Activated B cell treated with CpG ODN at 0.5 μM for 24 hours (primary cell): ENCODE data around the gene LRCH1. TPM values are rescaled to one million over a fixed set of nuclear protein-coding genes. Genes with fewer than 3 reads are reported as not detected.

Experiments used
- ATAC-seq: fragments of 200-7000 bp; cut with Tn5 transposase; one replicate; pipeline ENCODE4 v1.10.0; 2021; ENCODE audit warnings: low read depth, mild to moderate bottlenecking, moderate library complexity
- CTCF ChIA-PET: fragments of 350-600 bp; sonication (Branson Sonifier 250); formaldehyde crosslinking; loops from one replicate; lab custom pipeline; 2021; ENCODE audit warnings: antibody characterized with exemption; lab: Charles Lee
- POLR2A ChIA-PET: fragments of 350-600 bp; sonication (Branson Sonifier 250); formaldehyde crosslinking; loops from one replicate; lab custom pipeline; 2021; ENCODE audit warnings: antibody characterized with exemption; lab: Charles Lee
- DNase-seq: peaks from one replicate; pipeline ENCODE4 v3.0.0; 2022
- H3K27ac Mint-ChIP-seq: one replicate; pipeline ENCODE4 v1.8.0; 2020; ENCODE audit warnings: mixed read lengths
- H3K27me3 Mint-ChIP-seq: one replicate; pipeline ENCODE4 v1.8.0; 2021; ENCODE audit warnings: mixed read lengths
- H3K36me3 Mint-ChIP-seq: one replicate; pipeline ENCODE4 v1.8.0; 2021; ENCODE audit warnings: low read depth, mixed read lengths
- H3K4me1 Mint-ChIP-seq: one replicate; pipeline ENCODE4 v1.8.0; 2021; ENCODE audit warnings: mixed read lengths
- H3K4me3 Mint-ChIP-seq: one replicate; pipeline ENCODE4 v1.8.0; 2020; ENCODE audit warnings: mild to moderate bottlenecking, mixed read lengths
- H3K9me3 Mint-ChIP-seq: one replicate; pipeline ENCODE4 v1.8.0; 2020; ENCODE audit warnings: mixed read lengths
- intact Hi-C: fragments of 100-400 bp; cut with micrococcal nuclease; formaldehyde crosslinking; loops from one replicate; pipeline ENCODE4 v1.15.1; 2024
- total RNA-seq: library from RNA; stranded (reverse); gene quantifications from 2 replicates; pipeline ENCODE4 v1.2.3, GENCODE V29; 2022
- TF ChIP-seq, protein P1 (sequence below): fragments of 200-600 bp; IDR thresholded peaks from one replicate; pipeline ENCODE4 v1.8.0; 2022; ENCODE audit warnings: antibody characterized with exemption, mild to moderate bottlenecking

The LRCH1 gene
- total RNA-seq, 1 donor from 2014 or later, result 46.3 TPM

DNA sequence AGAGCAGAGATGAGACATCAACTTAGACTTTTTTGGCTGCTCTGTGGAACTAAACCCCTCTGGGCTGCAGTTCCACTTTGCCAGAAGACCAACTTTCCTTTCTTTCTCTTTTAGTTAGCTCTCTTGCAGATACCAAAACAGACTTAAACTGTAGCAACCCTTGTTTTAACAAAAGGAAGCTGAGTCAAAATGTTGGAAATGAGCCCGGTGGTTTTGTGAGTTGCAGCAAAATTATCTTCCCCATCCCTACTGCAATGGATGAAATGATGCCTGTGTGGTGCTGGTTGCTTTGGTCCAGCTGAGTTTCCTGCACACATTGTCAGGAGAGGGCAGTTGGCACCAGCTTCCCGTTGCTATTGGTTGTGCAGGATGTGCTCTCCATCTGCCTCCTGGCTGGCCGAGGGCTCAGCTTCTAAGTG, 115.3 kb downstream of the LRCH1 start:
- TF ChIP-seq, protein P1, sequence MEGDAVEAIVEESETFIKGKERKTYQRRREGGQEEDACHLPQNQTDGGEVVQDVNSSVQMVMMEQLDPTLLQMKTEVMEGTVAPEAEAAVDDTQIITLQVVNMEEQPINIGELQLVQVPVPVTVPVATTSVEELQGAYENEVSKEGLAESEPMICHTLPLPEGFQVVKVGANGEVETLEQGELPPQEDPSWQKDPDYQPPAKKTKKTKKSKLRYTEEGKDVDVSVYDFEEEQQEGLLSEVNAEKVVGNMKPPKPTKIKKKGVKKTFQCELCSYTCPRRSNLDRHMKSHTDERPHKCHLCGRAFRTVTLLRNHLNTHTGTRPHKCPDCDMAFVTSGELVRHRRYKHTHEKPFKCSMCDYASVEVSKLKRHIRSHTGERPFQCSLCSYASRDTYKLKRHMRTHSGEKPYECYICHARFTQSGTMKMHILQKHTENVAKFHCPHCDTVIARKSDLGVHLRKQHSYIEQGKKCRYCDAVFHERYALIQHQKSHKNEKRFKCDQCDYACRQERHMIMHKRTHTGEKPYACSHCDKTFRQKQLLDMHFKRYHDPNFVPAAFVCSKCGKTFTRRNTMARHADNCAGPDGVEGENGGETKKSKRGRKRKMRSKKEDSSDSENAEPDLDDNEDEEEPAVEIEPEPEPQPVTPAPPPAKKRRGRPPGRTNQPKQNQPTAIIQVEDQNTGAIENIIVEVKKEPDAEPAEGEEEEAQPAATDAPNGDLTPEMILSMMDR, result no peak
- intact Hi-C loops, result loop anchor here (1.0 to 10.0 kb wide), 7 partner anchors 11 to 486 kb away; partner anchors contain the start of gene LCP1
- ChIA-PET POLR2A (interaction anchor here (0.8 to 1.7 kb wide), 2 partner anchors 14 to 39 kb away, joined by 4 to 7 read pairs; no protein-coding TSS in a partner anchor), CTCF (interaction anchor here (1.2 to 2.2 kb wide), 3 partner anchors 53 to 116 kb away, joined by 3 to 14 read pairs (median 4); partner anchors contain the start of gene LRCH1)
- Mint-ChIP-seq H3K4me1 (peaks cover 72% of the 10 kb centered on the region), H3K27ac (peak overlapping the region; percentile 86), H3K4me3 (peak overlapping the region; percentile 81), H3K36me3 (peaks cover 44% of the 10 kb centered on the region), H3K9me3 (no peaks in the 10 kb centered on the region), H3K27me3 (no peaks in the 10 kb centered on the region)
- DNase-seq (no peak), ATAC-seq (peak; percentile 32)

DNA sequence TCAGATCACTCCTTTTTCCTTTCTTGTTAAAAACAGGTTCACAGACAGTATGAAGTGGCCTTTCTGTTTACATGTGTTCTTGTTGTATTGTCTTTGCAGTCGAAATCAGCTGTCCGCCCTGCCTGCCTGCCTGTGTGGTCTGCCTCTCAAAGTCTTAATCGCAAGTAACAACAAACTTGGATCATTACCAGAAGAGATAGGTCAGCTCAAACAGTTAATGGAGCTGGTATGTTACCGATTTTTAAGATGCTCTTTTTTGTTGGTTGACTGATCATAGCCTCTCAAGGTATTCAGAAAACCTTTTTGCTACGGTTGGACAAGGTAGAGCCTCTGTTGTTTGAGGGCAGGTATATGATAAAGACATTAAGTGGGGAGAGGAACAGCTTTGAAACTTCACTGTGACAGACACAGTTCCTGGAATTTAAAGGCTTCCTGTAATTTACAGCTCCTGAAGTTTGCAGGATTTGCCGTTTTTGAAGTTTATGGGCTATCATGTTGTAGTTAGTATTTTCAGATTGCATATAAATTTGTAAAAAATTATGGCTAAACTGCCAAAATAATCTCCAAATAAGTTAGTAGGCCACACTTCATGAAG, 116.1 kb downstream of the LRCH1 start:
- ChIA-PET POLR2A (interaction anchor here (0.6 to 1.7 kb wide), 3 partner anchors 13 to 116 kb away, joined by 3 to 7 read pairs (median 4); partner anchors contain the start of gene LRCH1), CTCF (interaction anchor here (0.8 to 2.2 kb wide), 6 partner anchors 10 to 117 kb away, joined by 3 to 14 read pairs (median 3); partner anchors contain the start of gene LRCH1)
- intact Hi-C loops, result loop anchor here (1.0 to 10.0 kb wide), 7 partner anchors 10 to 487 kb away; partner anchors contain the start of gene LCP1
- peaks cover 66% of the 10 kb centered on the region for H3K4me1 Mint-ChIP-seq
- DNase-seq, result no peak
- no peak for ATAC-seq
- TF ChIP-seq, protein P1, result no peak
- peak overlapping the region; percentile 59 for H3K4me3 Mint-ChIP-seq
- H3K27me3 Mint-ChIP-seq, result no peaks in the 10 kb centered on the region
- no peaks in the 10 kb centered on the region for H3K9me3 Mint-ChIP-seq
- H3K27ac Mint-ChIP-seq, result peak overlapping the region; percentile 83
- H3K36me3 Mint-ChIP-seq, result peaks cover 45% of the 10 kb centered on the region

GRCh38 chr13:46672338-46673090, 119.5 kb downstream of the LRCH1 start:
- DNase-seq (no peak), ATAC-seq (no peak)
- H3K27ac Mint-ChIP-seq, result peak overlapping the region; percentile 27
- no peaks in the 10 kb centered on the region for H3K27me3 Mint-ChIP-seq
- CTCF ChIA-PET, result interaction anchor here (0.6 kb wide), 1 partner anchor 121 kb away, joined by 3 read pairs; no protein-coding TSS in a partner anchor
- POLR2A ChIA-PET, result no interaction called here
- H3K4me1 Mint-ChIP-seq, result peaks cover 57% of the 10 kb centered on the region
- no peaks in the 10 kb centered on the region for H3K9me3 Mint-ChIP-seq
- intact Hi-C loops, result no loop called here
- peaks cover 55% of the 10 kb centered on the region for H3K36me3 Mint-ChIP-seq
- TF ChIP-seq, protein P1, result no peak
- no peak overlapping the region for H3K4me3 Mint-ChIP-seq

- Mint-ChIP-seq H3K4me3 (no peak overlapping the region), H3K4me1 (peaks cover 35% of the 10 kb centered on the region), H3K9me3 (no peaks in the 10 kb centered on the region), H3K27ac (no peak overlapping the region), H3K27me3 (no peaks in the 10 kb centered on the region), H3K36me3 (peaks cover 40% of the 10 kb centered on the region)
- ATAC-seq (no peak), DNase-seq (no peak)
- POLR2A ChIA-PET, result no interaction called here
- TF ChIP-seq, protein P1, result no peak
- CTCF ChIA-PET, result interaction anchor here (1.8 kb wide), 1 partner anchor 123 kb away, joined by 5 read pairs; no protein-coding TSS in a partner anchor
- intact Hi-C loops, result loop anchor here (5.0 kb wide), 1 partner anchor 68 kb away; no protein-coding TSS in a partner anchor
These were observed 122.0 kb downstream of the LRCH1 start for GRCh38 chr13:46675016-46675415.
